ENCODE data around the gene SNRPA1.

SNRPA1 gene

DNA sequence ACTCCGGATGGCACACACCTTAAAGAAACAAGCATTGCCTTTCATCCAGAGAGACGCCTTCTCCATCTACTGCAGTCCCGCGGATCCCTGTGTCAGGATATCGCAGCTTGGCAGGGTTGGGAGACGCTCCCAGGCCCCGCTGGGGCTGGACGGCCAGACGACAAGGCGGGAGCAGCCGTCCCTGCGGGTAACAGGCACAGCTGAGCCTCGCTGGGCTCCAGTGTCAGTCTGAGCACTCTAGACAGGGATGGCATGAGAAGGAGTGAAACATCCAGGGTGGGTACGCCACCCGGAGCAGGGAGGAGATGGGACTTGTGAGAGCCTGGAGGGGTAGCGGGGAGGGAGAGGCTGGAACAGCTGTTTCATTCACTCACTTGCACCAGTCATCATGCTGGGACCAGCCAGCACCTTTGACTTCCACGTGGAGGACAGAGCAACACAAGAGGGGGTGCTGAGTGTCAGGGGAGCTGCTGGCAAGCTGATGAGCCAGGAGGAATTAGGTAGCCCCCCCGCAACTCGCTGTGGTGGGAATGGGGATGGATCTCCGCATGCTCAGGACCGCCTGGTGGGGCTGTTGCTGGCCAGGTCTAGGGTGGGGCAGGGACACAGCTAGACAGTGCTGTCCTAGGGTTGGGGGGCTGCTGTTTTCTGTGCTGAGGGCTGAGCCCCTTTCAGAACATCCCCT, 31.6 kb upstream of the SNRPA1 start:
- no peaks in the 10 kb centered on the region for H3K36me3 ChIP-seq (ENCODE audit: control insufficient read depth, insufficient read depth, low read length)
- H3K27me3 ChIP-seq (ENCODE audit: control insufficient read depth, insufficient read depth, low read length) = no peaks in the 10 kb centered on the region
- H3K4me1 ChIP-seq (ENCODE audit: control insufficient read depth, insufficient read depth, low read length) = no peaks in the 10 kb centered on the region
- no peak overlapping the region for H3K9ac ChIP-seq (ENCODE audit: low read depth, low read length)
- no peak overlapping the region for H3K4me3 ChIP-seq (ENCODE audit: low read depth, low read length)
- H3K9me3 ChIP-seq (ENCODE audit: control insufficient read depth, insufficient read depth, low read length) = no peaks in the 10 kb centered on the region

DNA sequence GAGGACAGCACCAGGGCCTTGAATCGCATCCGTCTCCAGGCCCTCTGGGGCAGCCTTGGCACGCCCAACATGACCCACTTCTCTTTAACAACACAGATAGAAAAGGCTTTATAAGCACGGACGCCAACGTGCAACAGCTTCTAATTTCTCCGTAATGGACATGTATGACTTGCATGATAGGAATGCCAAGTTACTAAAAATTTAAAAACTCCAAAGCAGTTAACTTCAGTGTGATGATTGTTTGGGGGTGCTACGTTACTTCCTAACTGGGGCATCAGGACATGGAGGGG, 30.9 kb upstream of the SNRPA1 start:
- Histone ChIP-seq H3K36me3 (ENCODE audit: control insufficient read depth, insufficient read depth, low read length) (no peaks in the 10 kb centered on the region), H3K4me3 (ENCODE audit: low read depth, low read length) (no peak overlapping the region), H3K9ac (ENCODE audit: low read depth, low read length) (no peak overlapping the region), H3K9me3 (ENCODE audit: control insufficient read depth, insufficient read depth, low read length) (no peaks in the 10 kb centered on the region), H3K4me1 (ENCODE audit: control insufficient read depth, insufficient read depth, low read length) (no peaks in the 10 kb centered on the region), H3K27me3 (ENCODE audit: control insufficient read depth, insufficient read depth, low read length) (no peaks in the 10 kb centered on the region)

DNA sequence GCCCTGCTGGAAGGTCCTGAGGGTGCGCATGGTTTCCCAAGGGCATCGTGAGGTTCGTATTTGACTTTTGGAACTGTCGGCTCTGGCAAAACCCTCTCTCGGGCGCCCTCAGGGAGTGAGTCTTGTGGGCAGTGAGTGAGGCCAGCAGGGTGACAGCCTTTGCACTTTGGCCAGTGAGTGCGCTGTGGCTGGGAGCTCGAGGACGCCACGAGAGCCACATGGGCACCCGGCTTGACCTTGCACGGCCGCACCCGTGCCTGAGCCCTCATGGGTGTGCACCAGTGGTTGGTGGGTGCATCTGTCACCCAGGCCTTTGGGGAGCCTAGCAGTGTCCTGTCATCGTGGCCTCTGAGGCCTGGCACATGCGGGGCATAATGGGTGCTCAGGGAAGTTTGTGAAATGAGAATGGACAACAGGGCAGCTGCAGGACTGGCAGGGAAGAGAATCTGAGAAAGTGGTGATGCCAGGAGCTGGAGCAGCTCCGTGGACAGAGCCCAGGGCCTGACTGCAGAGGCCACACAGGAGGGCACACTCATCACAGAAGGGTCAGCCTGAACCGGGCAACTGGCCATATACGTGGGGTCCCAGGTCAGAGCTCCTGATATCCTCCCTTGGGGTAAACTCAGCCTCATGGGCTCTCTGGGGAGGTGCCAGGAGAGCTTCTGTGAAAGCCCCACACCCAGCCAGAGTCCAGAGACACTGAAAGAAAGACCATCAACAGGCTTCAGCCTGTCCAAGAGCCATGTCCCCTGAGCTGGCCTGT, 30.4 kb upstream of the SNRPA1 start:
- no peaks in the 10 kb centered on the region for H3K9me3 ChIP-seq (ENCODE audit: control insufficient read depth, insufficient read depth, low read length)
- no peak overlapping the region for H3K4me3 ChIP-seq (ENCODE audit: low read depth, low read length)
- no peaks in the 10 kb centered on the region for H3K36me3 ChIP-seq (ENCODE audit: control insufficient read depth, insufficient read depth, low read length)
- no peaks in the 10 kb centered on the region for H3K4me1 ChIP-seq (ENCODE audit: control insufficient read depth, insufficient read depth, low read length)
- no peak overlapping the region for H3K9ac ChIP-seq (ENCODE audit: low read depth, low read length)
- no peaks in the 10 kb centered on the region for H3K27me3 ChIP-seq (ENCODE audit: control insufficient read depth, insufficient read depth, low read length)

DNA sequence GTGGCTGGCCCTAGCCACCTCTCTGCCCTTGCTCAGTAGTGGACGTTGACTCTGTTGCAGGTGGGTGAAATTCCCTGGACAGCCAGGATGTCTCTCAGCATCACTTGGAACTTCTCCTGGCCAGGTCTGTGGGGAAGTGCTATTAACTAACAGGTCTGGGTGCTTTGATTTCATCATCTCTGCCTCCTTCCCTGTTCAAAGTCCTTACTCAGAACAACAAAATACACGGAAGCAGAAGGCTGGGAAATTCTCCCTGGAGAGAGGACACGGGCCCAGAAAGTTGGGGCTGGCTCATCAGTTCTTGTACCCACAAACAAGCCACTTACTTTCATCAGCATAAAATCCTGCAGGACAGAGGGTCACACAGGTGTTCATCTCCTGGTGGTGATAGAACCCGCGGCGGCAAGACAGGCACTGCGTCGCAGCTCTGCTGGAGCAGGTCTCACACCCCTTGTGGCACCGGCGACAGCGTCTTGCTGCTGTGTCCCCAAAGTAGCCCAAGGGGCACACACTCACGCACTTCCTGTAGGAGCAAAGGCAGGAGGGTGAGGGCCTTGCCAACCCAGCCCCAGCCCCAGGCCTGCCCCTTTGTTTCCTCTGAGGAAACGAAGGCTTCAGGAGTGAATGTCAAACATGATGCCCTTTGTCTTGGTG, 29.6 kb upstream of the SNRPA1 start:
- H3K4me1 ChIP-seq (ENCODE audit: control insufficient read depth, insufficient read depth, low read length) = no peaks in the 10 kb centered on the region
- no peaks in the 10 kb centered on the region for H3K9me3 ChIP-seq (ENCODE audit: control insufficient read depth, insufficient read depth, low read length)
- no peak overlapping the region for H3K4me3 ChIP-seq (ENCODE audit: low read depth, low read length)
- no peak overlapping the region for H3K9ac ChIP-seq (ENCODE audit: low read depth, low read length)
- no peaks in the 10 kb centered on the region for H3K36me3 ChIP-seq (ENCODE audit: control insufficient read depth, insufficient read depth, low read length)
- no peaks in the 10 kb centered on the region for H3K27me3 ChIP-seq (ENCODE audit: control insufficient read depth, insufficient read depth, low read length)

DNA sequence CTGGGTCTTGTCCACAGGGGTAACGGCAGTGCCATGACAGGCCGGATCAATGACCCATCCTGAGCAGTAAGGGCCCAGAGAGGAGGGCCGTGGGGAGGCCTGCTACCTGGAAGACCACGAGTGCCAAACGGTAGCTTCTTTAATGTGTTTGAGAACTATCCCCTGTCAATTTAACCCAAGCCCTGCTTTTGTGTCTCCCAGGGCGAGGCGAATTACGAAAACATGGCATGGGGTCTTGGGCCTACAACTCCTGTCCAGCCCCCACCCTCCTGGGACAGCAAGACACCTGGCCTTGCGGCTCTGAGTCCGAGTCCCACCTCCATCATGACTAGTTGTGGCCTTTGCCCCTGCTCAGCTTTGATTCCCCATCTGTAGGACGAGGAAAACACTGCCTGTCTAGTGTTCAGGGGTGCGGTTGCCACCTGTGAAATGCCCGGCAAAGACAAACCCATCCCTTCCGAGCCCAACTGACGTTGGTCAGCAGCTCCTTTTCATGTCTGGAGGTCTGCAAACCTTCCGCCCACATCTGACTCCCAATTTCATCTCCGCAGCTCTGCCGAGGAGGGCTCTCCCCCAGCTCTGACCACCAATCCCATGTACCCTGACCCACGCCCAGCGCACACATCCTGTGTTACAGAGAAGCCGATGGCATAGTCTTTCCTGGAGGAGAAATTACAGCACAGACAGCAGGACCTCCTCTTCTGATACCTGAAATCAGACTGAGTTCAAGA, 28.9 kb upstream of the SNRPA1 start:
- Histone ChIP-seq H3K9me3 (ENCODE audit: control insufficient read depth, insufficient read depth, low read length) (no peaks in the 10 kb centered on the region), H3K27me3 (ENCODE audit: control insufficient read depth, insufficient read depth, low read length) (no peaks in the 10 kb centered on the region), H3K36me3 (ENCODE audit: control insufficient read depth, insufficient read depth, low read length) (no peaks in the 10 kb centered on the region), H3K9ac (ENCODE audit: low read depth, low read length) (no peak overlapping the region), H3K4me3 (ENCODE audit: low read depth, low read length) (no peak overlapping the region), H3K4me1 (ENCODE audit: control insufficient read depth, insufficient read depth, low read length) (no peaks in the 10 kb centered on the region)

DNA sequence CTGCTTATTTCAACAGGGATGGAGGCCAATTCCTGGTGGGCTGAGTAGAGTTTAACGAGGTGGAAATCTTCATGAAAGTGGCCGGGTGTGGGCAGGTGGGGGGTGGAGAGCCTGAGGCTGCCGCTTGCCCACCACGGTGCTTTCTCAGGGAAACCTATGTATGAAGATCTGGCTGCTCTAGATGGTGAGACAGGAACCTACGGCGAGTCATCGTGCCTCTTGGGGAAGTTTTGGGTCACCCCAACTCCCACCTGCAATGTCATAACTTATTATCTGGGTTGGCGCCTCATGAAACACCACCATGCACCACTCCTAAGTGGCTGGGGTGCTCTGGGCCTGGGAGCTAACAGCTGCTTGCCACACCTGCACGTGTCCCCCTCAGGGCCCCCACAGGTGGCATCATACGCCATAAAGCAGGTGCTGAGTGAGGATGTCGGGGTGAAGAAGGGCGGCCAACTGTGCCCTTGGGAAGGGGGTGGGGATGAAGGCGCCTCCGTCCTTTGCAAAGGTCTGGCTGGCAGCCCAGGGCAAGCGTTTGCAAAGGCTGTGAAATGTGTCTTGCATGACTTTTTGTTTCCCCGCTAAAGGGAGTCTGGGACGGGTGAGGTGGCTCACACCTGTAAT, 27.9 kb upstream of the SNRPA1 start:
- H3K27me3 ChIP-seq (ENCODE audit: control insufficient read depth, insufficient read depth, low read length) = no peaks in the 10 kb centered on the region
- H3K4me3 ChIP-seq (ENCODE audit: low read depth, low read length) = no peak overlapping the region

DNA sequence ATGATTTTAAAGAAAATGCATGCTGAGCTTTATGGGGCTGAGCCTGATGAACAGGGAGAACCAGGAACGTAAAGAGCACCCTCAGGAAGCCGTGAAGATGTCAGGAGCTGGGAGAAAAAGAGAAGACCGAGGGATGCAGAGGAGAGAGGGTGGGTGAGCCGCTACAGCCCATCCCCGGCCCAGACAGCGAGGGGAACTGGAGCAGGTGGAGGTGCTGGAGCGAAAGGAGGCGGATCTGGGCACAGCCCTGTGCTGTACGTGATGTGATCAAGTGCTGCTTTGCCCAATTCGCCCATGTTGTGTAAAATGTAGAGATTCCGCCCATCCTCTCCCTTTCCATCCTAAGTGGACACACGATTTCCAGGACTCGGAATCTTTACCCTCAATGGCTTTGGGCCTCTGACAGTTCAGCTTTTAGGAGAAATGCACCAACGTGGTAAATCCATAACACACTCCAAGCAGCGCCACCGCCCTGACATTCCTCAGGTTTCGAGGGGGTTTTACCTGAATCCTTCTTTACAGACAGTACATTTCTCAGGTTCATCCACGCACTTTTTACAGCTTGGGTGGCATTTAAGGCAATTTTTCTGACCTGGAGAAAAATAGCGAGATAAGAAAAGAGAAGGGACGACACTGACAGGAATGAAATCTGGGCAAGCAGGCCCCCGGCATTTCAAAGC, 27.1 kb upstream of the SNRPA1 start:
- no peak overlapping the region for H3K4me3 ChIP-seq (ENCODE audit: low read depth, low read length)
- no peaks in the 10 kb centered on the region for H3K27me3 ChIP-seq (ENCODE audit: control insufficient read depth, insufficient read depth, low read length)
- no peaks in the 10 kb centered on the region for H3K9me3 ChIP-seq (ENCODE audit: control insufficient read depth, insufficient read depth, low read length)
- H3K36me3 ChIP-seq (ENCODE audit: control insufficient read depth, insufficient read depth, low read length) = no peaks in the 10 kb centered on the region
- H3K9ac ChIP-seq (ENCODE audit: low read depth, low read length) = no peak overlapping the region
- no peaks in the 10 kb centered on the region for H3K4me1 ChIP-seq (ENCODE audit: control insufficient read depth, insufficient read depth, low read length)

More for the DNA sequence above, 27.9 kb upstream of the SNRPA1 start:
- Histone ChIP-seq H3K9me3 (ENCODE audit: control insufficient read depth, insufficient read depth, low read length) (no peaks in the 10 kb centered on the region), H3K36me3 (ENCODE audit: control insufficient read depth, insufficient read depth, low read length) (no peaks in the 10 kb centered on the region), H3K9ac (ENCODE audit: low read depth, low read length) (no peak overlapping the region), H3K4me1 (ENCODE audit: control insufficient read depth, insufficient read depth, low read length) (no peaks in the 10 kb centered on the region)

DNA sequence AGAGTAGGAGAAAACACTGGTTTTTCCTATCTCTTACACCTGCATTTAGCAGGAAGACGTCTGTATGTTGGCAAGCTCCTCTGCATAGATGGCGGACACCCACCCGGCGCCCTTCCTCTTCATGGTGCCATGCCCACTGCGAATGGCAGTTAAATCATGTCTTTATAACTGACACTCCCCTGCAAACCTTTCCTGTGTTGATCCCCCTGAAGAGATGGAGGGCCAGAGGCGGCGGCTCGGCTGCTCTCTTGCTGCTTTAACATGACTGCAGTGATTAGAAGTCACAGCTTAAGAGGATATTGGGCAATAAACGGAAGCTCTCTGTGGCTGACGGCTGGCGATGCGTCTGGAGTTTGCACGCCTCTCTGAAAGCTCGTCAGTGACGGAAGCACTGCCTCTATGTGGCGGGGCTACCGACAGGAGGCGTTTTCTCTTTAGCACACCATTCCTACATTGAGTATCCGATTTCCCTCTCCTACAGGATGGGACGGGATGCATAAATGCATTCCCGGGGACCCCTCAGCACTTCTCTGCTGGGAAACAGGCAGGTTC, 25.5 kb upstream of the SNRPA1 start:
- H3K4me1 ChIP-seq (ENCODE audit: control insufficient read depth, insufficient read depth, low read length) = no peaks in the 10 kb centered on the region
- no peak overlapping the region for H3K9ac ChIP-seq (ENCODE audit: low read depth, low read length)
- no peaks in the 10 kb centered on the region for H3K9me3 ChIP-seq (ENCODE audit: control insufficient read depth, insufficient read depth, low read length)
- H3K36me3 ChIP-seq (ENCODE audit: control insufficient read depth, insufficient read depth, low read length) = no peaks in the 10 kb centered on the region
- H3K27me3 ChIP-seq (ENCODE audit: control insufficient read depth, insufficient read depth, low read length) = no peaks in the 10 kb centered on the region
- H3K4me3 ChIP-seq (ENCODE audit: low read depth, low read length) = no peak overlapping the region

DNA sequence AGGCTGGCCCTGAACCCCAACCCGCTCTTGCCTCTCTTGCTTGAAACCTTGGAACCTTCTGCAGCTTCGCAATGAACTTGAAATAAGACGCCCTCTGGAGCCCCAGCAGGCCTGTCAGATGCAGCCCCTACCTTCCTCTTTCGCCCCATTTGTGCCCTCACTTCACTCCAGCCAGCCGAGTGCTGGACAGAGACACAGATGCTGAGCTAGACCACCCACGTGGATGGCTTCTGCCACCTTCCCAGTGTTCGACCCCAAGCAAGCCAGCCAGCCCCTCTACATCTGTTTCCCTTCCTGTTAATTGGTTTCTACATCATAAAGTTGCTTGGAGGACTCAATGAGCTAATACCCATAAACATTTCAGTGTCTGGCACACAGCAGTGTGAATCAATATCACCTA, 23.8 kb upstream of the SNRPA1 start:
- no peaks in the 10 kb centered on the region for H3K27me3 ChIP-seq (ENCODE audit: control insufficient read depth, insufficient read depth, low read length)
- no peaks in the 10 kb centered on the region for H3K4me1 ChIP-seq (ENCODE audit: control insufficient read depth, insufficient read depth, low read length)
- H3K9me3 ChIP-seq (ENCODE audit: control insufficient read depth, insufficient read depth, low read length) = no peaks in the 10 kb centered on the region
- no peak overlapping the region for H3K9ac ChIP-seq (ENCODE audit: low read depth, low read length)
- H3K4me3 ChIP-seq (ENCODE audit: low read depth, low read length) = no peak overlapping the region
- H3K36me3 ChIP-seq (ENCODE audit: control insufficient read depth, insufficient read depth, low read length) = no peaks in the 10 kb centered on the region

DNA sequence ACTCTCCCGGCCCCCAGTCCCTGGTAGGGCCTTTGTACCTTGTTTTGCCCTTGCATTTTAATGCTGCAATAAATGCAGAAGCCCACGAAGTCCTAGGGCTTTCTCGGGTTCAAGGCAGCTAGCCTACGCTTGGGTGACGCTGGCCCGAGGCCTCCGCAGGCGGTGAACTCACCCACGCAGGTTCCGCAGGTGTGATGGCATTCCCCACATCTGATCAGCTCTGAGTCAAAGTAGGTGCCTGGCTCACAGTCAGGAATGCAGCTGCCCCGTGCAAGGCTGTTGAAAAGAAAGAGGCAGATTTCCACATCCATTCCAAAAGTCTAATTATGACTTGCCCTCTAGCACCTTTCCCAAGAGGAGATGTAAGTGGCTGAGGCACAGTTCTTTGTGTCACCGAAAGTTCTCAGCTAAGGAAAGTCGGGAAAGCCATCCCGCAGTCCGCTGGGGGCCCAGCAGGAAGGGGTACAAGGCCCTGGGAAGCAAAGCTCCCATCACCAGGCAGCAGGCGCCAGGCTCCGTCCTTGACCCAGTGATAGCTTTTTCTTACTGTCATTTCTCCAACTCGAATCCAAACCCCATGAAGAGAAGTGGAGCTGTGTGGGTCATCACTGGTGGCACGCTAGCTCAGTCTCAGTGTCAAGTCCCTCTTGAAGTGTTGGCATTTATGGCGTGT, 23.2 kb upstream of the SNRPA1 start:
- H3K27me3 ChIP-seq (ENCODE audit: control insufficient read depth, insufficient read depth, low read length) = no peaks in the 10 kb centered on the region
- no peak overlapping the region for H3K4me3 ChIP-seq (ENCODE audit: low read depth, low read length)
- no peaks in the 10 kb centered on the region for H3K9me3 ChIP-seq (ENCODE audit: control insufficient read depth, insufficient read depth, low read length)
- no peaks in the 10 kb centered on the region for H3K36me3 ChIP-seq (ENCODE audit: control insufficient read depth, insufficient read depth, low read length)
- no peaks in the 10 kb centered on the region for H3K4me1 ChIP-seq (ENCODE audit: control insufficient read depth, insufficient read depth, low read length)
- no peak overlapping the region for H3K9ac ChIP-seq (ENCODE audit: low read depth, low read length)
